ENCODE results near the gene MDM2.

DNA sequence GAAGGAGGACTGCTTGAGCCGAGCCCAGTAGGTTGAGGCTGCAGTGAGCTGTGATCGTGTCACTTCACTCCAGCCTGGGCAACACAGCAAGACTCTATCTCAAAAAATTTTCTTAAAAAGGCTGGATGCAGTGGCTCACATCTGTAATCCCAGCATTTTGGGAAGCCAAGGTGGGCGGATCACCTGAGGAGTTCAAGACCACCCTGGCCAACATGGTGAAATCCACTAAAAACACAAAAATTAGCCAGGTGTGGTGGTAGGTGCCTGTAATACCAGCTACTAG, 17.1 kb upstream of the MDM2 start:
- TF ChIP-seq, protein P1, sequence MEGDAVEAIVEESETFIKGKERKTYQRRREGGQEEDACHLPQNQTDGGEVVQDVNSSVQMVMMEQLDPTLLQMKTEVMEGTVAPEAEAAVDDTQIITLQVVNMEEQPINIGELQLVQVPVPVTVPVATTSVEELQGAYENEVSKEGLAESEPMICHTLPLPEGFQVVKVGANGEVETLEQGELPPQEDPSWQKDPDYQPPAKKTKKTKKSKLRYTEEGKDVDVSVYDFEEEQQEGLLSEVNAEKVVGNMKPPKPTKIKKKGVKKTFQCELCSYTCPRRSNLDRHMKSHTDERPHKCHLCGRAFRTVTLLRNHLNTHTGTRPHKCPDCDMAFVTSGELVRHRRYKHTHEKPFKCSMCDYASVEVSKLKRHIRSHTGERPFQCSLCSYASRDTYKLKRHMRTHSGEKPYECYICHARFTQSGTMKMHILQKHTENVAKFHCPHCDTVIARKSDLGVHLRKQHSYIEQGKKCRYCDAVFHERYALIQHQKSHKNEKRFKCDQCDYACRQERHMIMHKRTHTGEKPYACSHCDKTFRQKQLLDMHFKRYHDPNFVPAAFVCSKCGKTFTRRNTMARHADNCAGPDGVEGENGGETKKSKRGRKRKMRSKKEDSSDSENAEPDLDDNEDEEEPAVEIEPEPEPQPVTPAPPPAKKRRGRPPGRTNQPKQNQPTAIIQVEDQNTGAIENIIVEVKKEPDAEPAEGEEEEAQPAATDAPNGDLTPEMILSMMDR (IDR thresholded peaks at IDR 0.05): no peak
- TF ChIP-seq EP300 (IDR thresholded peaks at IDR 0.05): no peak

Measured in gastroesophageal sphincter (tissue), 3 donors.